Fibroblast of lung (primary cell): Measurements from ENCODE around the gene PRKAG2. TPM values are rescaled to one million over a fixed set of nuclear protein-coding genes. Genes with fewer than 3 reads are reported as not detected.

ENCODE experiments used
- DNase-seq, 2 donors: peaks; one replicate each; pipeline versions ENCODE4 v3.0.0 to v3.0.0-alpha.2; 2010; ENCODE audit warnings: low read depth in 2 of 2
- H2AFZ ChIP-seq: 2 replicates; pipeline ENCODE4 v1.5.1; 2012; ENCODE audit warnings: low read length, control low read depth, inconsistent platforms
- H3K27ac ChIP-seq: 2 replicates; pipeline ENCODE4 v1.5.1; 2011; ENCODE audit warnings: low read length, control low read depth; ENCODE audit not compliant: insufficient read depth
- H3K27me3 ChIP-seq: 2 replicates; pipeline ENCODE4 v1.5.1; 2011; ENCODE audit warnings: mild to moderate bottlenecking, low read length; ENCODE audit not compliant: control insufficient read depth, insufficient read depth
- H3K36me3 ChIP-seq: 2 replicates; pipeline ENCODE4 v1.5.1; 2011; ENCODE audit warnings: low read length; ENCODE audit not compliant: control insufficient read depth, insufficient read depth
- H3K4me1 ChIP-seq: 2 replicates; pipeline ENCODE4 v1.5.1; 2011; ENCODE audit warnings: low read length; ENCODE audit not compliant: control insufficient read depth, insufficient read depth; ENCODE audit errors: extremely low read depth
- H3K4me2 ChIP-seq: 2 replicates; pipeline ENCODE4 v1.5.1; 2011; ENCODE audit warnings: low read length, control low read depth; ENCODE audit not compliant: insufficient read depth; ENCODE audit errors: extremely low read depth
- H3K4me3 ChIP-seq, 4 experiments: fragments of 200-600 bp in 1 of 4; sonication (generic) in 1 of 4; replicated peaks in 1 of 4; 2 replicates each; pipeline ENCODE4 v1.5.1; 2011 to 2016; ENCODE audit warnings: low read length in 4 of 4, low read depth in 3 of 4, mild to moderate bottlenecking in 3 of 4, control low read depth in 2 of 4, inconsistent platforms in 1 of 4, mixed read lengths in 1 of 4; ENCODE audit not compliant: insufficient read depth in 1 of 4; ENCODE audit errors: control extremely low read depth in 1 of 4
- H3K79me2 ChIP-seq: 2 replicates; pipeline ENCODE4 v1.5.1; 2012; ENCODE audit warnings: mild to moderate bottlenecking, low read length, inconsistent platforms; ENCODE audit not compliant: control insufficient read depth, insufficient read depth
- H3K9ac ChIP-seq: 2 replicates; pipeline ENCODE4 v1.5.1; 2011; ENCODE audit warnings: mild to moderate bottlenecking, low read length, control low read depth; ENCODE audit not compliant: insufficient read depth
- H3K9me3 ChIP-seq: 2 replicates; pipeline ENCODE4 v1.5.1; 2012; ENCODE audit warnings: low read depth, low read length; ENCODE audit not compliant: control insufficient read depth, insufficient read depth
- H4K20me1 ChIP-seq: 2 replicates; pipeline ENCODE4 v1.5.1; 2011; ENCODE audit warnings: low read length; ENCODE audit not compliant: control insufficient read depth, insufficient read depth; ENCODE audit errors: extremely low read depth
- EZH2 ChIP-seq: IDR thresholded peaks from 2 replicates; pipeline ENCODE4 v1.5.1; 2012; ENCODE audit warnings: low read length, control low read depth, mild to moderate bottlenecking; ENCODE audit errors: missing control alignments
- polyA plus RNA-seq, 2 donors: library from polyadenylated mRNA; depleted of rRNA in 1 of 2; stranded (reverse) in 1 of 2; unstranded in 1 of 2; fragments of >200 nt; gene quantifications; 2 replicates each; pipeline ENCODE4 v1.2.1, GENCODE V29; 2011 to 2012; ENCODE audit warnings: missing spikeins in 1 of 2
- total RNA-seq: library from RNA; depleted of rRNA; stranded (reverse); fragments of >200 nt; gene quantifications from 2 replicates; pipeline ENCODE4 v1.2.1, GENCODE V29; 2014
- TF ChIP-seq, protein P1 (sequence below), 2 donors: IDR thresholded peaks in 1 of 2; conservative IDR thresholded peaks in 1 of 2; 1 replicate in 1 of 2; 2 replicates in 1 of 2; pipeline ENCODE4 v1.5.1; 2011 to 2012; ENCODE audit warnings: low read length in 2 of 2, control low read depth in 1 of 2, inconsistent platforms in 1 of 2, low read depth in 1 of 2, mild to moderate bottlenecking in 1 of 2

The PRKAG2 gene
- total and polyA plus RNA-seq, 2 donors (not counting 1 experiment from before 2014, with no cell fraction given): 11.9 to 56.7 TPM

DNA sequence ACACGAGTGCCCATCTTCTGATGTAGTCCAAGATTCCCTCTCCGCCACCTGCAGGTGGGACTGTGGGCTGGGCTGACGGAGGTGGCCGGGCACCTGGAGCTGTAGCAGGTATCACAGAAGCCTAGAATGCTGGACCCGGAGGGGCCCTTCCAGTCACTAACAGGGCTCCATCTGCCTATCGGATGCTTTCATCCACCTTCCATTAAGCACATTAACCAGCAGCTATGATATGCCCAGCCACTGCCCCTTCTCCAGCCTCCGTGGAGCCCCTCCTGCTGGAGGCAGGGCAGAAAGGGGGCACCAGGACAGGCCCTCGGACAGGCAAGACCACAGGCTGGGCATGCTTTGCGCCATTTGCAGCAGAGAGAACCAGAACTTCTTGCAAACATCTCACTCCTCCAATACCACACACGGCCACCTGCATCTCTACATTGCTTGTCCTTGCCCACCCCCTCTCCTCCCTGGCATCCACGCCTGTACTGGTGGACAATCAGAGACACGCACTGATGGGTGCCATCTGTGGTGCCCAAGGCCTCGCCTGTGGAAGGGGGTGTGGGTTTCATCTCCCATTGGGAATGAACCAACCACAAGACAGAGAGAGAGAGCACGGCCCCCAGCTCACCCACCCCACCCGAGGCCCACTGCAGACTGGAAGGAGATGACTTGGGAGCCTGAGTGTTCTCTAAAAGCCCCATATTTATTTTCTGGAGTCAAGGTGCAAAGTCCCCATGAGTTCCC lies 16.8 kb downstream of the PRKAG2 start:
- no peaks in the 10 kb centered on the region for H3K79me2 ChIP-seq
- no peak overlapping the region for H3K4me3 ChIP-seq
- H2AFZ ChIP-seq: no peak overlapping the region
- H3K9me3 ChIP-seq: no peaks in the 10 kb centered on the region
- H3K36me3 ChIP-seq: no peaks in the 10 kb centered on the region
- no peak for DNase-seq
- H3K9ac ChIP-seq: no peak overlapping the region
- no peak overlapping the region for H3K4me2 ChIP-seq
- H4K20me1 ChIP-seq: no peaks in the 10 kb centered on the region
- H3K4me1 ChIP-seq: no peaks in the 10 kb centered on the region
- no peaks in the 10 kb centered on the region for H3K27me3 ChIP-seq
- no peak overlapping the region for H3K27ac ChIP-seq
- TF ChIP-seq, protein P1, sequence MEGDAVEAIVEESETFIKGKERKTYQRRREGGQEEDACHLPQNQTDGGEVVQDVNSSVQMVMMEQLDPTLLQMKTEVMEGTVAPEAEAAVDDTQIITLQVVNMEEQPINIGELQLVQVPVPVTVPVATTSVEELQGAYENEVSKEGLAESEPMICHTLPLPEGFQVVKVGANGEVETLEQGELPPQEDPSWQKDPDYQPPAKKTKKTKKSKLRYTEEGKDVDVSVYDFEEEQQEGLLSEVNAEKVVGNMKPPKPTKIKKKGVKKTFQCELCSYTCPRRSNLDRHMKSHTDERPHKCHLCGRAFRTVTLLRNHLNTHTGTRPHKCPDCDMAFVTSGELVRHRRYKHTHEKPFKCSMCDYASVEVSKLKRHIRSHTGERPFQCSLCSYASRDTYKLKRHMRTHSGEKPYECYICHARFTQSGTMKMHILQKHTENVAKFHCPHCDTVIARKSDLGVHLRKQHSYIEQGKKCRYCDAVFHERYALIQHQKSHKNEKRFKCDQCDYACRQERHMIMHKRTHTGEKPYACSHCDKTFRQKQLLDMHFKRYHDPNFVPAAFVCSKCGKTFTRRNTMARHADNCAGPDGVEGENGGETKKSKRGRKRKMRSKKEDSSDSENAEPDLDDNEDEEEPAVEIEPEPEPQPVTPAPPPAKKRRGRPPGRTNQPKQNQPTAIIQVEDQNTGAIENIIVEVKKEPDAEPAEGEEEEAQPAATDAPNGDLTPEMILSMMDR (conservative IDR thresholded peaks at IDR 0.05 in 1 of 2, IDR thresholded peaks at IDR 0.05 in 1 of 2; ENCODE audit: low read depth in 1 of 2, low read length in 2 of 2): no peak
- TF ChIP-seq EZH2: no peak

DNA sequence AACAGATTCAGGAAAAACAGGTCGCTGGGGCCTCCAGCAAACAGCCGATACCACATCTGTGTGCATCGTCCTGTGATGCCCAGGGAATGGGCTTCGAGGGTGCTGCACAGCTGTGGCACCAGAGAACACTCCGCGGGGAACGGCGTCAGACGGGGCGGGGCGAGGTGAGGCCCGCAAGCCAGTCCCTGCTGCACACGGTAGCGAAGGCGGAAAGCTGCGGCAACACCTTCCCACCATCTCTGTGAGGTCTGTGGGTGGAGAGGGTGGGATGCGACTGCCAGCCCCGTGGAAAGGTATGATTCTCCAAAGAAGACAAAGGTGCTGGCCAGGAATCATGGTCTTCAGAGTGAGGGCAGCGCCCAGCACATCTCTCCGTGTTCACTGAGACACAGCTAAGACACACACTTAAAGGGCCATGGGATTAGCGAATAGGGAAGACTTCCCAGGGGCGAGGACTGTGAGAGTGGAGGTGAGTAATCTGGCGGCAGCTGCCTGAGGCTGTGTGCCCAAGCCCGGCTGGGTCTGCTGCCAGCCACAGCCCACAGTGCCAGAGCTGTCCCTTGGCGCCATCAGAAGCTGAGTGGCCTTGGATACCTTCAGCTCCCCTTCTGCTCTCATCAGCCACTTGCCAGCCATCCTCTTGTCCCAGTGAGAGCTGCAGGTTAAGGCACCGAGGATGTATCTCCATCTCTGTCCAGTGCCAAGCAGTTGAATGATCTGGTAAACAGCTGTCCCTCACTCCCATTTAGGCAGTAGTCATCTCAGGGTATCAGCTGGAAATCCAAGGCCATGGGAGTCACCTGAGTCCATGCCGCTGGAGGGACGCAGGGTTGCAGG lies 17.6 kb downstream of the PRKAG2 start:
- H3K9me3 ChIP-seq: no peaks in the 10 kb centered on the region
- no peaks in the 10 kb centered on the region for H3K36me3 ChIP-seq
- no peak overlapping the region for H3K4me3 ChIP-seq
- no peak overlapping the region for H3K4me2 ChIP-seq
- TF ChIP-seq EZH2: no peak
- TF ChIP-seq, protein P1 (conservative IDR thresholded peaks at IDR 0.05 in 1 of 2, IDR thresholded peaks at IDR 0.05 in 1 of 2; ENCODE audit: low read depth in 1 of 2, low read length in 2 of 2): no peak
- DNase-seq: no peak
- H3K9ac ChIP-seq: no peak overlapping the region
- H3K4me1 ChIP-seq: no peaks in the 10 kb centered on the region
- no peak overlapping the region for H2AFZ ChIP-seq
- H4K20me1 ChIP-seq: no peaks in the 10 kb centered on the region
- no peaks in the 10 kb centered on the region for H3K79me2 ChIP-seq
- no peaks in the 10 kb centered on the region for H3K27me3 ChIP-seq
- no peak overlapping the region for H3K27ac ChIP-seq

DNA sequence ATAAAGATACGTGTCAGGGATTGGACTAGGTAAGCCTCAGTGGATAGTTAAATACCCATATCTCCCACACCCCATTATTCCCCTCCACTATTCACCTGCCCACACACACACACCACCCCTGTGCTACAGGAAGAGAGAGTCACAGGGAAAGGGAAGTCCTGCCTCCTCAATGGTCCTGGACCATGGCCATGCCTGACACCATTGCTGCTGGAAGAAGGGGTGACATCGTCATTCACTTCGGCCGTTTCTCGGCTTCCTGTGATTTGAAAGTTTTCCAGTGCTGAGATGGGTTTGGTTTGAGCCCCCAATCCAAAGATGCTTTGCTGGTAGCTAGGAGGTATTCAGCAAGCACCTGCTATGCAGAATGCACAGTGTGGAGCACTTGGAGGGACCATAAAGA lies 18.5 kb downstream of the PRKAG2 start:
- Histone ChIP-seq H3K36me3 (no peaks in the 10 kb centered on the region), H2AFZ (no peak overlapping the region), H4K20me1 (no peaks in the 10 kb centered on the region), H3K27me3 (no peaks in the 10 kb centered on the region), H3K4me3 (no peak overlapping the region), H3K9me3 (no peaks in the 10 kb centered on the region), H3K4me2 (no peak overlapping the region), H3K9ac (no peak overlapping the region), H3K27ac (no peak overlapping the region), H3K4me1 (no peaks in the 10 kb centered on the region), H3K79me2 (no peaks in the 10 kb centered on the region)
- TF ChIP-seq, protein P1 (conservative IDR thresholded peaks at IDR 0.05 in 1 of 2, IDR thresholded peaks at IDR 0.05 in 1 of 2; ENCODE audit: low read depth in 1 of 2, low read length in 2 of 2): no peak
- no peak for TF ChIP-seq EZH2
- no peak for DNase-seq
